ENCODE results near the gene STAT3. TPM values are rescaled to one million over a fixed set of nuclear protein-coding genes. Genes with fewer than 3 reads are reported as not detected.

STAT3 gene
- total and polyA plus RNA-seq, 2 of the 13 experiments (the other 11 are each of a cell fraction or from before 2014, with no cell fraction given) = 61.8 to 62.4 TPM

- H3K9ac ChIP-seq (ENCODE audit: insufficient read depth, low read depth, low read length) = no peak overlapping the region
- in situ Hi-C loops (cut with HindIII; ENCODE audit: extremely low pct_ligation_motif_present, low pct_unique_long_range_greater_than_20kb) = no loop called here
- CTCF ChIA-PET (ENCODE audit: low intra/inter-chr PET ratio, low total read pairs) = no interaction called here
These were observed 104.2 kb downstream of the STAT3 start for GRCh38 chr17:42284024-42284369.

More at GRCh38 chr17:42284024-42284369, 104.2 kb downstream of the STAT3 start:
- H2AFZ ChIP-seq (ENCODE audit: low read length) = no peak overlapping the region
- TF ChIP-seq ZBTB34 (CRISPR knock-in tag; IDR thresholded peaks at IDR 0.05) (no peak), GATA4 (IDR thresholded peaks at IDR 0.05; ENCODE audit: borderline replicate concordance, low read depth) (no peak), RARG (CRISPR knock-in tag; IDR thresholded peaks at IDR 0.05; ENCODE audit: low read depth) (no peak), TIGD3 (CRISPR knock-in tag; IDR thresholded peaks at IDR 0.05; ENCODE audit: borderline replicate concordance) (no peak), FOXA1 (IDR thresholded peaks at IDR 0.05) (no peak), FOXA1 (CRISPR knock-in tag; IDR thresholded peaks at IDR 0.05) (no peak), SNAPC4 (CRISPR knock-in tag; IDR thresholded peaks at IDR 0.05) (no peak), ZNF329 (CRISPR knock-in tag; IDR thresholded peaks at IDR 0.05; ENCODE audit: low read depth) (no peak)
- no peaks in the 10 kb centered on the region for H3K36me3 ChIP-seq (replicated peaks in 1 of 2; ENCODE audit: control insufficient read depth in 1 of 2, insufficient read depth in 2 of 2, low read length in 2 of 2)
- no peak overlapping the region for H3K4me3 ChIP-seq (replicated peaks in 1 of 3; ENCODE audit: insufficient read depth in 1 of 3, low read depth in 2 of 3, low read length in 3 of 3)
- peaks cover 54% of the 10 kb centered on the region for H3K4me1 ChIP-seq (ENCODE audit: insufficient read depth, low read length)
- no peak overlapping the region for H3K27ac ChIP-seq (ENCODE audit: extremely low read length, insufficient read depth, low read length)
- 37% methylated on average over 5 of the region's 5 CpGs for WGBS (ENCODE audit: low lambda C conversion rate)
- no peaks in the 10 kb centered on the region for H3K9me3 ChIP-seq (ENCODE audit: low read length)
- no peaks in the 10 kb centered on the region for H3K79me2 ChIP-seq (ENCODE audit: insufficient read depth, low read length)
- DNase-seq (ENCODE audit: low spot score) (no peak), ATAC-seq (no peak), FAIRE-seq (no peak)
- POLR2A ChIA-PET = no interaction called here
- H4K20me1 ChIP-seq (ENCODE audit: insufficient read depth, low read length) = no peaks in the 10 kb centered on the region
- H3K4me2 ChIP-seq (ENCODE audit: low read depth, low read length) = peak overlapping the region; percentile 40; the same call in 1 of the 2 replicates
- intact Hi-C loops (cut with micrococcal nuclease; ENCODE audit: unreplicated experiment) = loop anchor here (5.0 to 10.0 kb wide), 2 partner anchors 37 to 59 kb away; no protein-coding TSS in a partner anchor
- BruUV-seq (replicated peaks) = no TSS peak
- peaks cover 6 to 45% of the 10 kb centered on the region in 2 experiments; a peak in 4 of 5 replicates for H3K27me3 ChIP-seq (ENCODE audit: control insufficient read depth in 1 of 2, insufficient read depth in 2 of 2, low read length in 2 of 2)
